Osteocyte (in vitro differentiated cells): ENCODE results near the gene COBLL1. TPM values are rescaled to one million over a fixed set of nuclear protein-coding genes. Genes with fewer than 3 reads are reported as not detected.

Experiments
- DNase-seq: peaks from one replicate; pipeline ENCODE4 v3.0.0; 2021; ENCODE audit warnings: mixed read lengths; ENCODE audit not compliant: unreplicated experiment; ENCODE audit errors: extremely low spot score
- H3K27ac Mint-ChIP-seq: one replicate; pipeline ENCODE4 v1.8.0; 2021; ENCODE audit warnings: mild to moderate bottlenecking, mixed read lengths; ENCODE audit not compliant: unreplicated experiment
- H3K27me3 Mint-ChIP-seq: one replicate; pipeline ENCODE4 v1.8.0; 2021; ENCODE audit warnings: mixed read lengths; ENCODE audit not compliant: unreplicated experiment
- H3K36me3 Mint-ChIP-seq: one replicate; pipeline ENCODE4 v1.8.0; 2021; ENCODE audit warnings: mixed read lengths; ENCODE audit not compliant: unreplicated experiment
- H3K4me1 Mint-ChIP-seq: one replicate; pipeline ENCODE4 v1.8.0; 2021; ENCODE audit warnings: mixed read lengths; ENCODE audit not compliant: unreplicated experiment
- H3K4me3 Mint-ChIP-seq: one replicate; pipeline ENCODE4 v1.8.0; 2021; ENCODE audit warnings: mild to moderate bottlenecking, moderate library complexity, mixed read lengths; ENCODE audit not compliant: unreplicated experiment
- H3K9me3 Mint-ChIP-seq: one replicate; pipeline ENCODE4 v1.8.0; 2021; ENCODE audit warnings: mixed read lengths; ENCODE audit not compliant: unreplicated experiment
- total RNA-seq: library from RNA; stranded (reverse); gene quantifications from 2 replicates; pipeline ENCODE4 v1.2.1, GENCODE V29; 2021
- TF ChIP-seq, protein P1 (sequence below): fragments of 200-600 bp; sonication (generic); IDR thresholded peaks from 2 replicates; pipeline ENCODE4 v1.5.0; 2021; ENCODE audit warnings: antibody characterized with exemption, mild to moderate bottlenecking, moderate library complexity

The COBLL1 gene
- total RNA-seq, 1 donor from 2014 or later = 8.9 TPM

DNA sequence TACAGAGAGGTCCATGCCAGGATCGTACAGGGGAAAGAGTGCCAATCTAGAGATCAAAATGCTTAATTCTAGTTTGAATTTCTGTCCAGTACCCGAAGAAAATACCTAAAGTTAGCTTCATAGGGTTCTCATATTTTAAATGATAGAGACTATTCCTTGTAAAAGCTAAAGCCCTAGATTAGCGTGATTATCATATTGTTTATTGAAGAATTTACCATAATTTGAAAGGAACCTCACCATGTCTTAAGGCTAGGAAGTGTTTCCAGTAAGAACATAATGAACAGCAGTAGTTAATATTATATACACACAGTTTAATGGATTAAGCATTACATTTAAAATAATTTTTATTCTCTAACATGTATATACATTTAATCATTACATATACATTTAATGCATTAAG is 68.5 kb downstream of the COBLL1 start:
- H3K27me3 Mint-ChIP-seq = no peaks in the 10 kb centered on the region
- H3K9me3 Mint-ChIP-seq = no peaks in the 10 kb centered on the region
- H3K4me1 Mint-ChIP-seq = no peaks in the 10 kb centered on the region
- H3K36me3 Mint-ChIP-seq = no peaks in the 10 kb centered on the region
- no peak overlapping the region for H3K27ac Mint-ChIP-seq
- H3K4me3 Mint-ChIP-seq = no peak overlapping the region
- no peak for DNase-seq
- TF ChIP-seq, protein P1, sequence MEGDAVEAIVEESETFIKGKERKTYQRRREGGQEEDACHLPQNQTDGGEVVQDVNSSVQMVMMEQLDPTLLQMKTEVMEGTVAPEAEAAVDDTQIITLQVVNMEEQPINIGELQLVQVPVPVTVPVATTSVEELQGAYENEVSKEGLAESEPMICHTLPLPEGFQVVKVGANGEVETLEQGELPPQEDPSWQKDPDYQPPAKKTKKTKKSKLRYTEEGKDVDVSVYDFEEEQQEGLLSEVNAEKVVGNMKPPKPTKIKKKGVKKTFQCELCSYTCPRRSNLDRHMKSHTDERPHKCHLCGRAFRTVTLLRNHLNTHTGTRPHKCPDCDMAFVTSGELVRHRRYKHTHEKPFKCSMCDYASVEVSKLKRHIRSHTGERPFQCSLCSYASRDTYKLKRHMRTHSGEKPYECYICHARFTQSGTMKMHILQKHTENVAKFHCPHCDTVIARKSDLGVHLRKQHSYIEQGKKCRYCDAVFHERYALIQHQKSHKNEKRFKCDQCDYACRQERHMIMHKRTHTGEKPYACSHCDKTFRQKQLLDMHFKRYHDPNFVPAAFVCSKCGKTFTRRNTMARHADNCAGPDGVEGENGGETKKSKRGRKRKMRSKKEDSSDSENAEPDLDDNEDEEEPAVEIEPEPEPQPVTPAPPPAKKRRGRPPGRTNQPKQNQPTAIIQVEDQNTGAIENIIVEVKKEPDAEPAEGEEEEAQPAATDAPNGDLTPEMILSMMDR = no peak

DNA sequence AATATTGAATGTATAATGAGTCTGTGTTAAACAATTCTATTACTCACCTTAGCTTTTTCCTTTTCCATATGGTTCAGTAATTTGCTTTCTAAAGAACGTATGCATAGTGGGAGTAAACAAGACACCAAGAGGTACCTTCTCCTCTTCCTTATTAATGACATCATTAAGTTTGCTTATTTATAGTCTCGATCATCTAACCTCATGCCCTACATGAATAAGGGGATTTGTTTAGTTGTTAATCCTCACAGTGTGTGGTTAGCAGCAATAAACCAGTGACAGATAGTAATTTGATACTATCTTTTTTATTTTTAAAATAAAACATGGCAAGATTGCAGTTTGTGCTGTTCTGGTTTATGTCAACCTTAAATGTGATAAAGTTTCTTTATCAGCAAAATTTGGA is 69.7 kb downstream of the COBLL1 start:
- H3K27me3 Mint-ChIP-seq = no peaks in the 10 kb centered on the region
- TF ChIP-seq, protein P1 = no peak
- no peak for DNase-seq
- no peaks in the 10 kb centered on the region for H3K4me1 Mint-ChIP-seq
- no peak overlapping the region for H3K27ac Mint-ChIP-seq
- H3K36me3 Mint-ChIP-seq = no peaks in the 10 kb centered on the region
- no peak overlapping the region for H3K4me3 Mint-ChIP-seq
- H3K9me3 Mint-ChIP-seq = no peaks in the 10 kb centered on the region

DNA sequence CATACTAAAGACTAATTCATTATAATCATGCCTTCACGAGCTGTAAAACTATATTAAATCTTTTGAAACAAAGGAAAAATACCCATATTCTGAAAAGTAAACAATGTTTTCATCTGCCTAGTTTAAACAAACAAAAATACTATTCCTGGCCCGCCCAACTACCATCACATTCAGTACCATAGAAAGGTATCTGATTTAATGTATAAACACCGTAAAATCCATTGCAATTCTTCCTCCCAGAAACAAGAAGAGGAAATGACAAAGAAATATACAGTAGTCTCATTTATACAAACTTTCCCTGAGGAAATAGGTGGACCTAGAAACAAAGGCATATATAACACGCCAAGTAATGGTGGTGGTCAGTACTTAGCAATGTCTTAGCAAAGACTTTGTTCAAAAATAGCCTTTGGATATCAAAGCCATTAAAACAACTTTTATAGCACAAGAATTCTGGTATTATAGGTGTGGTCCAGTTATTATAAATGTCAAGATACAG is 71.2 kb downstream of the COBLL1 start:
- TF ChIP-seq, protein P1 = no peak
- Mint-ChIP-seq H3K4me1 (no peaks in the 10 kb centered on the region), H3K27me3 (no peaks in the 10 kb centered on the region), H3K9me3 (no peaks in the 10 kb centered on the region), H3K36me3 (no peaks in the 10 kb centered on the region), H3K4me3 (no peak overlapping the region), H3K27ac (no peak overlapping the region)
- DNase-seq = no peak

DNA sequence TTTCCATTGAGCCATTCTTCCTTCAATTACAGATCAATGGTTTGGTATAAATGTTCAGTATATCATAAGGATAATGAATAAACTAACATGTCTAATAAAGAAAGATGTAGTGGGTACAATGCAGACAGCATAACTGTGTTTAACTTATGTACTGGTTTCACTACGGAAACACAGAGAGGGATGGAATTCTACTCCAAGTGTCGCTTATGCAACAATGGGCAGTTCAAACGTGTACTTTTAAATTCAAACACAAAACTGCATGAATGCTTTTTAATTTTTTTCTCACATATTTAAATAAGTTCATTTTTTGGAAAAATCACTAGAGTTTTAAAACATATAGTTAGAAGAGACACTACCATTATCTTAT is 74.7 kb downstream of the COBLL1 start:
- Mint-ChIP-seq H3K4me1 (no peaks in the 10 kb centered on the region), H3K27me3 (no peaks in the 10 kb centered on the region), H3K9me3 (peaks cover 4% of the 10 kb centered on the region), H3K27ac (no peak overlapping the region), H3K4me3 (no peak overlapping the region), H3K36me3 (no peaks in the 10 kb centered on the region)
- DNase-seq = no peak
- TF ChIP-seq, protein P1 = no peak

DNA sequence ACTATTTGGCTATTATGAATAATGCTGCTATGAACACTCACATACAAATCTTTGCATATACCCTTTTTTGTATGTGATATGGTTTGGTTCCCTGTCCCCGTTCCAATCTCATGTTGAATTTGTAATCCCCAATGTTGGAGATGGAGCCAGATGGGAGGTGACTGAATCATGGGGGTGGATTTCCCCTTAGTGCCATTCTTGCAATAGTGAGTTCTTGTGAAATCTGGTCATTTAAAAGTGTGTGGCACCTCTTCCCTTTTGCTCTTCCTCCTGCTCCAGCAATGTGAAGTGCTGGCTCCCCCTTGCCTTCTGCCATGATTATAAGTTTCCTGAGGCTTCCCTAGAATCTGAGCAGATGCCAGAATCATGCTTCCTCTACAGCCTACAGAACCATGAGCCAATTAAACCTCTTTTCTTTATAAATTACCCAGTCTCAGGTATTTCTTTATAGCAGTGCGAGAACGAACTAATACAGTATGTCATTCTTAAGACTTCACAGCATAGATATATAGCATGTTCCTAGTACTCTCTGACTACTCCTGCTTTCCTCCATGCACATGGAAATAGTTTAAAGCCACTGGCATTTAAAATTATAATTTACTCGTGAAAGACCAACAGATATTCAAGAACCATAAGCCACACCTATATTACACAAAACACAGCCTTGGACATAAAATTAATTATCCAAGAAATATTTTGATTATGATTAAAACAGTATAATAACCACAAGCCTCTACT is 75.2 kb downstream of the COBLL1 start:
- H3K27ac Mint-ChIP-seq = no peak overlapping the region
- H3K27me3 Mint-ChIP-seq = no peaks in the 10 kb centered on the region
- H3K9me3 Mint-ChIP-seq = peaks cover 4% of the 10 kb centered on the region
- H3K36me3 Mint-ChIP-seq = no peaks in the 10 kb centered on the region
- TF ChIP-seq, protein P1 = no peak
- no peak for DNase-seq
- no peak overlapping the region for H3K4me3 Mint-ChIP-seq
- no peaks in the 10 kb centered on the region for H3K4me1 Mint-ChIP-seq
